HG03469 (cell line): ENCODE measurements around the gene SOCS1.

ENCODE experiments used
- ATAC-seq: cut with Tn5 transposase; IDR thresholded peaks from one replicate; pipeline ENCODE4 v1.9.1; 2021; ENCODE audit warnings: mild to moderate bottlenecking, moderate library complexity, moderate number of reproducible peaks; ENCODE audit not compliant: unreplicated experiment

SOCS1 gene

GRCh38 chr16:11249233-11250061 lies 6.6 kb downstream of the SOCS1 start:
- ATAC-seq = no peak

GRCh38 chr16:11248133-11248532 lies 7.9 kb downstream of the SOCS1 start:
- ATAC-seq = no peak

- ATAC-seq = no peak
Observed at GRCh38 chr16:11245988-11246387, 10.0 kb downstream of the SOCS1 start.

- ATAC-seq = no peak
Observed at GRCh38 chr16:11245222-11245737, 10.7 kb downstream of the SOCS1 start.

- ATAC-seq = no peak
Observed at GRCh38 chr16:11242658-11243057, 13.3 kb downstream of the SOCS1 start.

- no peak for ATAC-seq
Observed at GRCh38 chr16:11241480-11242204, 14.4 kb downstream of the SOCS1 start.

- ATAC-seq = no peak
Observed at GRCh38 chr16:11240636-11241473, 15.1 kb downstream of the SOCS1 start.

GRCh38 chr16:11239644-11240632 lies 16.1 kb downstream of the SOCS1 start:
- no peak for ATAC-seq

GRCh38 chr16:11238272-11239202 lies 17.5 kb downstream of the SOCS1 start:
- no peak for ATAC-seq

GRCh38 chr16:11236461-11237254 lies 19.3 kb downstream of the SOCS1 start:
- no peak for ATAC-seq

- ATAC-seq = no peak
Observed at GRCh38 chr16:11235703-11235991, 20.4 kb downstream of the SOCS1 start.

- no peak for ATAC-seq
Observed at GRCh38 chr16:11234884-11235702, 20.9 kb downstream of the SOCS1 start.

GRCh38 chr16:11233727-11234376 lies 22.2 kb downstream of the SOCS1 start:
- no peak for ATAC-seq

GRCh38 chr16:11232852-11233726 lies 22.9 kb downstream of the SOCS1 start:
- no peak for ATAC-seq

GRCh38 chr16:11232302-11232851 lies 23.6 kb downstream of the SOCS1 start:
- ATAC-seq = no peak
